Activated T-cell treated with anti-CD3 and anti-CD28 coated beads for 1 hour (primary cell): ENCODE measurements around the gene C1QC.
"Not testable (repeated sequence)": the region's sequence is repeated elsewhere in the genome, so short reads cannot be mapped to it uniquely, and the experiment has no call there.

Experiments used
- DNase-seq: peaks from one replicate; pipeline ENCODE4 v3.0.0-alpha.2; 2020; ENCODE audit warnings: low read depth

C1QC gene

DNA sequence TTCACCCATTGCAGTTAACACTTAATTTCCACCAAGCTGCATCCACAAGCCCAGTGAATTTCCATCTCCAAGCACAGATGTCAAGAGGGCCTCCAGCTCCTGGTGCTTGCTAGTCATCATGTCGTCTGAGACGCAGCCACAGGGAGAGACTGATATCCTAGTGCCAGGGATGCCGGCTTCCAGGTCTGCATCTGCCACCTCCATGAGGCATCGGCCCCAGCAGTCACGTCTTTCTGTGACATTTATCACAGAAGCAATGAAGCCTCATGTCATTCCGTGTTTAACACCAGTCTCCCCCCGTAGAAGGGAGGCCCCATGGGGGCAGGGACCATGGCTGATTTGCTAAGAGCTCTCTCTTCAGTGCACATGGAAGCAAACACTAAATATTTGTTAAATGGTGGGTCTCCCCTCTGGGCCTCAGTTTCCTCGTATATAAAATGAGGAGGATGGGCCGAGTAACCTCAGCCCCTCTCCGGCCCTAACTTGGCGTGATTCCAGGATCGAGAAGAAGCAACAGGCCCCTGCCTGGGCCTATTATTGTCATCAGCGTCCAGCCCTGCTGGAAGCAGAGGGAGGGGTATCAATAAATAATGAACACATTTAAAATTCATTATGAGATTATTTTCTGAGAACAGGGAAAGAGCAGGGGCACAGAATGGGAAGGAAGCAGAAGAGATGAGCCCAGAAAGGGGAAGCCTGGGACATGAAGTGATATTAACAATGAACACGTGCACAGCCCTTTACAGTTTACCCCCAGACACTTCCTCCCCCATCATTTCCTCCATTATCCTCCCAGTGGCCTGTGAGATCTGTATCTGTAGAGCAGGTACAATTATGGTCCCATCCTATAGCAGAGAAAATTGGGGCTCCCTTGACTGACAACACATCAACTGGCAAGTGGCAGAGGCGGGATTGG, 8.8 kb downstream of the C1QC start:
- no peak for DNase-seq

DNA sequence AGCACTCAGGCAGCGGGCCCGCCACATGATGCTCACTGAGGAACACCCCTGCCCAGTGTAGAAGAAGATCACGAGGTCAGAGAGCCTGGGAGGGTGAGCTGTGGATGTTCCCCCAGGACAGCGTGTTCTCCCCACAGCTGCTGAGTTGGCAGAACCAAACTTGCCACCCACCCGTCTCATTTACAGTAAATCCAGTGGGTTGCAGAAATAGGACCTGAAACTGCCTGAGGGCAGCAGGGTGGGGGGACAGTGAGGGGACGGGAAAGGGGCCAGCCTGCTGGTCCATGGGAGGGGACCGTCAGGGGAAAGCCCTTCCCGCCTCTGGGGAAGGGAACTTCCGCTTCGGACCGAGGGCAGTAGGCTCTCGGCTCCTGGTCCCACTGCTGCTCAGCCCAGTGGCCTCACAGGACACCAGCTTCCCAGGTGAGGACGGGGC, 9.5 kb downstream of the C1QC start, which contains the start of gene C1QB:
Gene C1QB (plus strand): TSS at position 356 of the 436 bp plus-strand sequence. CDS start 6,227 bp downstream, outside the sequence.
- DNase-seq: no peak

DNA sequence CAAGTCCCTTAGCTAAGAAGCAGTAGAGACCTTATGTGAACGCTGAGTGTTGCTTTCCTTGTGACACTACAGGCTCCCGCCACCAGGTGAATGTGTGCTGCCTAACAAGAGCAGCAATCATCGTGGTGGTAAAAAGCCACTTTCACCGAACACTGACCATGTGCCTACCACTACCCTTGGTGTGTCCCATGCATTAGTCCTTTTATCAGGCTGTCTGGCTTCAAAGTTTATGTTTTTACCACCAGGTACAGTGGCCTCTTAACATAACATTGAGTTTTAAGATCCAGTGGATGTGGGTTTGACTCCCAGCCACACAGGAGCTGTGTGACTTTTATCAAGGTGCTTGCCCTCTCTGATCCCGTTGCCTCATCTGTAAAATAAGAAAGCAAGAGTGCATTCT, 11.3 kb downstream of the C1QC start:
- DNase-seq: no peak

DNA sequence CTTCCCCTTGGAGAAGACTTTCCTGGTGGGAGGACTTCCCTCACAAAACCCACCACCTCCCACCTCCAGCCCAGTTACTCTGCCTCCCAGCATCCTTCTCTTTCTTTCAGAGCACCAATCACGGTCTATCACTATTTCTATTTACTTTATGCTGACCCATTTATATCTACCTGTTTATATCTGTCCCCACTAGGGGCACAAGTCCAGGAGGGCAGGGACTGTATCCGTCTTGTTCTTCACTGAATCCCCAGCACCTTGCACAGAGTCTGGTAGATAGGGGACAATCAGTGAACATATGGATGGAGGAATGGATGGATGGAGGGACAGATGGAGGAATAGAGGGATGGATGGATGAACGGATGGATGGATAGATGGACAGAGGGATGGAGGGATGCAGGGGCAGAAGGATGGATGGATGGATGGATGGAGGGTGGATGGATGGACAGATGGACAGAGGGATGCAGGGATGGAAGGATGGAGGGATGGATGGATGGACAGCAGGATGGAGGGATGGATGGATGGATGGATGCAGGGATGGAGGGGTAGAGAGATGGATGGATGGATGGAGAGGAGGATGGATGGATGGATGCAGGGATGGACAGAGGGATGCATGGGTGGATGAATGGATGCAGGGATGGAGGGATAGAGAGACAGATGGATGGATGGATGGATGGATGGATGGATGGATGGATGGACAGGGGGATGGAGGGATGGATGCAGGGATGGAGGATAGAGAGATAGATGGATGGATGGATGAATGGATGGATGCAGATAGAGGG, 15.1 kb downstream of the C1QC start:
- DNase-seq: no peak

DNA sequence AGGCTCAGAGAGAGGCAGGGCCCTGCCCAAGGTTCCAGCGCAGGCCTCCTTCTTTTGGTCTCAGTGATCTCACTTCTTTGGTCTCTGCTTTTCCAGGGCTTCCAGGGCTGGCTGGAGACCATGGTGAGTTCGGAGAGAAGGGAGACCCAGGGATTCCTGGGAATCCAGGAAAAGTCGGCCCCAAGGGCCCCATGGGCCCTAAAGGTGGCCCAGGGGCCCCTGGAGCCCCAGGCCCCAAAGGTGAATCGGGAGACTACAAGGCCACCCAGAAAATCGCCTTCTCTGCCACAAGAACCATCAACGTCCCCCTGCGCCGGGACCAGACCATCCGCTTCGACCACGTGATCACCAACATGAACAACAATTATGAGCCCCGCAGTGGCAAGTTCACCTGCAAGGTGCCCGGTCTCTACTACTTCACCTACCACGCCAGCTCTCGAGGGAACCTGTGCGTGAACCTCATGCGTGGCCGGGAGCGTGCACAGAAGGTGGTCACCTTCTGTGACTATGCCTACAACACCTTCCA, 17.3 kb downstream of the C1QC start:
- no peak for DNase-seq

DNA sequence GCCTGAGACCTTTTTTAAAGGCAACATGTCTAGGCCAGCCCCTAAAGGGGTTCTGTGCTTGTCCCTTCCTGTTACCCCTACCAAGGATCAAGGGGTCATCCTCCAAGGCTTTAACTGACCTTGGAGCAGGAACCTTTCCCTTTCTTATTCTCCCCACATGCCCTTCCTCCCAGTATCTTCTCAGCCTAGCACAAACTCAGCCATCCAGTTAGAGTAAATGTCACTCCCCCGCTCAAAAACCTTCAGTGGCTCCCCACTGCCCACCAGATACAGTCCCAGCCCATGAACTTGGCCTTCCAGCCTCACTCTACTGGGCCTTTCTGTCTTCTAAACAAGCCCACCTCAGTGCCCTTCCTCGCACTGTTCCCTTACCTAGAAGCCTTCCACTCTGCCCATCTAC, 18.4 kb downstream of the C1QC start:
- DNase-seq: no peak

DNA sequence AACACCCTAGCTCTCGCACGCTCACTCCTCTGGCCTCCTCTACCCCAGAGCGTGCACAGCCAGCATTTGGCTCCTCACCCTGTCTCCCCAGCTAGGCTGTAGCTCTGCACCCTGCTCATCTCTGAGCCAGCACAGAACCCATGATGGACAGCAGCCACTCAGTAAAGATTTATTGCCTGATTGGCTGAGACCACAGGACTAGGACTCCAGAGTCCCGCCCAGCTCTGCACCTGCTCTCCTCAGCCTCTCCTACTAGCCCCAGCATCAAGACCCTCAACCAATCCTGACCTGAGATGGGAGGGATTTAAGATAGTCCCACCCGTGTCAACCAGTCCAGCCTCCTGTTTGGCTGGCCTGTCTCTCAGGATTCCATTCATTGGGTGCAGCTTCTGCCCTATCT, 18.9 kb downstream of the C1QC start:
- DNase-seq: no peak

DNA sequence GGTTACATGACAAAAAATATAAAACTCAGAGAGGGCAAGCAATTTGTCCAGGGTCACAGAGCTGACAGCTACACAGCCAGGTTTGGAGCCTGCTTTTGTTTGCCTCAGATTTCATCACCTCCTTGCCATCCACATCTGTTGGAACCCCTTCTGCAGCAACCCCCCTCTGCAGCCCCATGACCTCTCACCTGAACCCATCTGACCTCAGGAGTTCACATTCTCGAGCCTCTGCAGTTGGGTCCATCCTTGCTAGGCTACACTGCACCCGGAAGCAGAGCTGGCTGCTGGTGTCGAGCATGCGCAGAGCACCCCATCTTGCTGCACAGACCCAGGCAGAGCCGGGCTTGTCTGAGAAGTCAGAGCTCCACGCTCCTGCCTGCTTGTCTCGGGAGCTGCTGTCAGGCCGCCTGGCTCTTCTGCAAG, 19.6 kb downstream of the C1QC start:
- DNase-seq: no peak

DNA sequence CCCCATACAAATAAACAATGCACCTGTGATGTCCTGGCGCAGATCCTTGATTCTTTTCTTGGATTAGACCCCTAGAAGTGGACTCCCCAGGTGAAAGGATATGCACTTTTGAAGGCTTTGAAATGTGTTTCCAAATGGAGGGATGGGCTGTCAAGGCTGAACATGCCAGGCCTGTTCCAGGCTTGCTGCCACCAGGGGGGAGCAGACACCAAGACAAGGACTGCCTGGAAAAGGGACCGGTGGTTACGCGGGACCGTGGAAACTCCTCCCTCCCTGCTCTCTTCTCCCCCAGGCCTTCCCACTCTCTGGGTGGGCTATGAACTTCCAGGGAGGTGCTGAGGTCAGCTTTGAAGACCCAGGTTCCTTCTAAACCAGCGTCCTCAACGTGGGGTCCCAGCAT, 22.3 kb downstream of the C1QC start:
- DNase-seq: no peak

DNA sequence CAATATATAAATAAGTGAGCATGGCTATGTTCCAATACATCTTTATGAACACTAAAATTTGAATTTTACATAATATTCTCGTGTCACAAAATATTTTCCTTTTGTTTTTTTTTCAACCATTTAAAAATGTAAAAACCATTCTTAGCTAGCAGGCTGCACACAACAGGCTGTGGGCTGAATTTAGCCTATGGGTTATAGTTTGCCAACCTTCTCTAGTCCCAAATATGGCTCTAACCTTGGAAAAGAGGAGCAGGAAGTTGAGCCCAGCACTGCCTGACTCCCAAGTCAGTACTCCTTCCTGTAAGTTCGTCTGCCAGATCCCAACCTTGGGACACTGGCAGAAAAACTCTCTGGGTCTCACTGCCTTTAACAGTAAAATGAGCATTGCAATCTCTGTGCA, 23.0 kb downstream of the C1QC start:
- no peak for DNase-seq

DNA sequence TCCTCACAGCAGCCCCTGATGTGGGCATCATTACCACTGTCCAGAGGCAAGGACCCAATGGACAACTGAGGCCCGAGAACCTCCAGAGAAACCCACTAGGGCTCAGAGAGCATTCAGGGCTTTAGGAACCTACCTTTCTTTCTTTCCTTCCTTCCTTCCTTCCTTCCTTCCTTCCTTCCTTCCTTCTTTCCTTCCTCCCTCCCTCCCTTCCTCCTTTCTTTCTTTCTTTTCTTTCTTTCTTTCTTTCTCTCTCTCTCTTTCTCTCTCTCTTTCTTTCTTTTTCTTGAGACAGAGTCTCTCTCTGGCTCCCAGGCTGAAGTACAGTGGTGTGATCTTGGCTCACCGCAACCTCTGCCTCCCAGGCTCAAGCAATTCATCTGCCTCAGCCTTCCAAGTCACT, 25.4 kb downstream of the C1QC start:
- not testable (repeated sequence) for DNase-seq

DNA sequence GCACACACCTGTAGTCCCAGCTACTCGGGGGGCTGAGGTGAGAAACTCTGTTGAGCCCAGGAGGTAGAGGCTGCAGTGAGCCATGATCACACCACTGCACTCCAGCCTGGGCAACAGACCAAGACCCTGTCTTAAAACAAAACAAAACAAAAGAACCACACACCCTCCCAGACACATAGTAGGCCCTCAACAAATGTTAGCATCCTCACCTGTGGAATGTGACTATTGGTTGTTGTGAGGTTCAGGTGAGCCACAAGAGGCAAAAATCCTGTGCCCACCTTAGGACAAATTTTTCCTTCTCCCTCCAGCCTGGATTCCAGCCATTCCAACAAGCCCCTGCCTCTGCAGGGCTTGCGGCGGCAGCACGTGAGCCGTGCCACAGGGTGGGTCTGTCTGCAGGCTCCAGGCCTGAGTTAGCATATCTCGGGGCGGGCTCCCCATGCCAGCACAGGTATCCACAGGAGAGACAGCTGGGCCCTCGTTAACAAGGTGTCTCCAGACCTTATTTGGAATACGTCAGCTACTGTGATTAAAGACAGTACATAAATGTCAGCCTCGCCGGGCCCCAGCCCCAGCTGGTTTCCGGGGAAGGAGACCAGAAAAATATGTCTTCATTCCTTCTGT, 27.0 kb downstream of the C1QC start:
- no peak for DNase-seq

DNA sequence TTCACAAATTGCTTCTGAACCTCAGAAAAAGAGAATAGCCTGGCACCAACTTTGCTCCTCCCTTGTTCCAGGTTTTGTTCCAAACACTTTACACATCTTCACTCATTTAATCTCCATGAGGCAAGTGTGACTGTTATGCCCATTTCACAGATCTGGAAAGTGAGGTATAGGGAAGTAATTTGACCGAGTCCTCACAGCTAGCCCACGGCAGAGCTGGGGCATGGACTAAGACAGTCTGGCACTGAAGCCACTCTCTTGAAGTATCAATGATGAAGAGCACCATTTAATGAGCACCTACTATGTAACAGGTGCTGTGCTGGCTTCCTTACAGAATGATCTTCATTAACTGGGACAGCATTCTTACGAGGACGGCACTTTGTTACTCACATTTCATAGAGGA, 28.6 kb downstream of the C1QC start:
- DNase-seq: no peak

DNA sequence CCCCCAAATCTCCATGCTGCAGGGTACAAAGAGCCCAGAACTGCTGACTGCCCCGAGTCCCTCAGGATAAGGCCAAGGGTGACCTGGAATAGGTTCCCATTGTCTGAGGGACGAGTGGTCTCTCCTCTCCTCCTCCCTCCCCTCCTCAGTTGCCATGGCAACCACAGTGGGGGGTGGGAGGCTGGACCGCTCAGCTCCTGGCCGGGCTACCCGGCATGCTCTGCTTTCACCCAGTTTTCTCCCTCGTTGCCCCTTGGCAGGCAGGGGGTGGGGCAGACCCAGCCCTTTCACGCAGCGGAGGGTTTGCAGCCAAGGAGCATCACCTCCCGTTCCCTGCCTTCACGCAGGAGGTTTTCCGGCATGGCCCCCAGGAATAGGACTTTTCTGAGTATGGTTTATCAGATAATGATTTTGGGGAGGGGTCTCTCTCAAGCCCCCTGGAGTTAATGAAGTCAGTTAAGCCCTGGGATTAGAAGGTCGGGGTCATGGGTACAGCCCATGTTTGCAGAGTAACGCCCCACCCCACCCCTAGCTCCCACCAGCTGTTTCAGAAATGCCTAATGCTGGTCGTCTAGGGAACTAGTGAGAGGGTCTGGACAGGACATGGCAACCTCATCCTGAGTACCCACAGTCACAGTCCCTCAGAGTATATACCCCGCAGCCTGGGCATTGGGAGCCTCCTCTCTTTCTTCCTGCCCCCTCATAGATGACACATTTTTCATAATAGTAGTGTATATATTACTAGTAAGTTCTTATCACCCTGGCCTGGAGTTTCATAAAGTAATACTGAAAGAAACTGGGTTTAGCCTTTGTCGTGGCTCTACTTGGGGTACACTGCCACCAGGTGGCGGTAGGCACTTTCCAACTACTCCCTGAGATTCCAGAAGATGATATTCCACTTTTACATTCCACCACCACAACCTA, 30.3 kb downstream of the C1QC start:
- no peak for DNase-seq

DNA sequence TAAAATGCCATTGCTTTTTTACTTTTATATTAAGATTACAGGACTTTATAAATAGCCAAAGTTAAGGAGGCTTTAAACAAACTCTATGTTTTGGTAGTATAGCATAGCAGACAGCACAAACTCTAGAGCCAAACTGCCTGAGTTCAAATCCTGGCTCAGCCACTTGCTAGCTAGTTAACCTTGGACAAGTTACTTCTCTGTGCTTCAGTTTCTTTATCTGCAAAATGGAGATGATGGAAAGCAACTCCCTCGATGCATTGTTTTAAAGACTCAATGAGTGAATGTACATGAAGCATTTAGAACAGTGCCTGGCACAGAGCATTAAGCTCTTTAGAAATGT, 30.9 kb downstream of the C1QC start:
- no peak for DNase-seq

DNA sequence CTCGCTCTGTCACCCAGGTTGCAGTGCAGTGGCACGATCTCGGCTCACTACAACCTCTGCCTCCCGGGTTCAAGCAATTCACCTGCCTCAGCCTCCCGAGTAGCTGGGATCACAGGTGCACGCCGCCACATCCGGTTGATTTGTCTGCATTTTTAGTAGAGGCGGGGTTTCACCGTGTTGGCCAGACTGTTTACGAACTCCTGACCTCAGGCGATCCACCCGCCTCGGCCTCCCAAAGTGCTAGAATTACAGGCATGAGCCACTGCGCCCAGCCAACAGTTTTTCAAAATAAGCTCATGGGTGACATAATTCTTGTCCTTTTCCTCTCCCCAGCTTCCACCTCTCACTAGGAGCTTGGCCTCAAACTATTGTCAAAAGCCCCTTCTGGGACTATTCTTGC, 32.7 kb downstream of the C1QC start:
- not testable (repeated sequence) for DNase-seq

DNA sequence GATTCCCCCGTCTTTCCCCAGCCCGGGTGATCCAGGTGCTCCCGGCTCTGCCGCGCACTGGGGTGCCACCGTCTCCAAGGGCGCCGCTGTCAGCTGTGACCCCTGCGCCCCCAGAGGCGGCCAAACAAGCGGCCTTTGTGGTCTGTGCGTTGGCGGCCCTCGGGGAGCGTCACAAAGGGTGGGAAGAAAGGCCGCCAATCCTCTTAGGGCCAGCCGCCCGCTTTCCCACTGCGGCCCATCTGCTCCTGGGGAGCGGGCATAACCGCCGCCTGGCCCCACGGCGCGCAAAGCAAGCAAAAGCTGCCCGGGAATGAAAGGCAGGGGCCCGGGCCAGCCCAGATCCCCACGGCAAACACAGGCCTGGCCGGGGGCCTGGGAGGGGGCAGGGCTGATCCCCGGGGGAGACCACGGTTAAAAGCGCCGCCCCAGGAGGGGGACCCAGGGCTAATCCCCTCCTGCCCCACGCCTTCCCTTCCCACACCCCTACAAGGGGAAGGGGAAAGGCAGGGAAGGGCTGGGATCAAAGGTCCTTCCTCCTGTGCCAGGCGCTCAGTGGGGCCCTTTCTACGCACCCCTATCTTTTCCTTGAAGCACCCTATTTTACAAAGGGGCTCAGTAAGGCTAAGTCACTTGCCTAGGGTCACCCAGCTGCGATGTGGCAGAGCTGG, 33.6 kb downstream of the C1QC start:
- no peak for DNase-seq

DNA sequence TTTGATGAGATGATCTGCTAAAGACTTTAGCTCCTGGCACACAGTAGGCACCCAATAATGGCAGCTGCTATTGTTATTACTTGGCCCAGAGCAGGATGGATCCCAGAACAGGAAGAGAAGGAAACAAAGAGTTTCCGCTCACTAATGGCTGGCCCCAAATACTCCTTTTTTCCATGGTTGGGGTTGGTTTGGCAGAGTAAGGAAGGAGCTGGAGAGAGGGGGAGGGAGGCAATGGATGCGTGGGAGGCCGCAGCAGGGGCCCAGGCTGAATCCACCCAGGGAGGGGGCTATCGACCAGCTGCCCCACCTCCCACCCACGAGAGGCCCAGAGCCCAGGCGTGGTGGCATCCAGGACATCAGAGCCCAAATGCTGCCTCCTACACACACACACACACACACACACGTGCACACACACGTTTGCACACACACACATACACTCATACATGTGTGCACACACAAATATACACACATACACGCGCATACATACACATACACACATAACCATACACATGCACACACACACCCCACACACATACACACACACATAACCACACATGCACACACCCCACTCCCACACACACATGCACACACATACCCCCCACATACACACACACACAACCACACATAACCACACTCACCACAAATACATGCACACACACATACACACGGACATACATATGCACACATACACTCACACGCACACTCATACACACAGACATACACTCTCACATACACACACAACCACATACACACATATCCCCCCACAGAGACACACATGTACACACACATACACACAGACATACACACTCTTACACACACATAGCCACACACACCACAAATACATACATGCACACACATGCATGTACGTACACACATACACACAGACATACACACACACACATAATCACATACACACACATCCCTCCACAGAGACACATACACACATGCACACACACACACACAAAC, 34.8 kb downstream of the C1QC start:
- DNase-seq: no peak

DNA sequence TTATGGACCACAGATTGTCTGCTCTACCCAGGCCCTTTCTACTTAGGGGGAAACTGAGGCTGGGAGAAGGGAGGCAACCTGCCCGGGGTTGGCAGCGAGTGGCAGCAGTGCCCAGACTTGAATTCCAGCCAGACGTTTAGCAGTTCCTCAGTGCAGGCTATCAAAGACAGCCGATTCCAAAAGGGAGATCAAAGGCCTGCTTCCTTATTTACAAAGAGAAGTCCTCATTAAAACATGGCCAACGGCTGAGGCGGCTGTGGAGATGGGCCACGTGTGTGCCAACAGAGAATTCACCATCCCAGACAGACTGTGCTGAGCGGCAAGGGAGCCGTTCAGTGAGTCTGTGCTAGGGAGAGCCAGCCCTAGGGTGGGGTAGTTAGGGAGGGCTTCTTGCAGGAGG, 37.3 kb downstream of the C1QC start:
- no peak for DNase-seq
